Measurements from ENCODE around the gene ZIC4. TPM values are rescaled to one million over a fixed set of nuclear protein-coding genes. Genes with fewer than 3 reads are reported as not detected.

Gene ZIC4
- polyA plus RNA-seq, 1 of the 3 experiments (the other 2 are of a cell fraction), result 1.3 TPM

GRCh38 chr3:147391781-147392624, 14.3 kb downstream of the ZIC4 start (continued):
- TF ChIP-seq SIN3A (IDR thresholded peaks at IDR 0.05; ENCODE audit: borderline replicate concordance, low read depth, low read length) (0 out of 2 replicates have a peak, but pooled peaks have one; percentile 14), MAX (IDR thresholded peaks at IDR 0.05; ENCODE audit: low read depth) (no peak)
- TF ChIP-seq, protein P1, sequence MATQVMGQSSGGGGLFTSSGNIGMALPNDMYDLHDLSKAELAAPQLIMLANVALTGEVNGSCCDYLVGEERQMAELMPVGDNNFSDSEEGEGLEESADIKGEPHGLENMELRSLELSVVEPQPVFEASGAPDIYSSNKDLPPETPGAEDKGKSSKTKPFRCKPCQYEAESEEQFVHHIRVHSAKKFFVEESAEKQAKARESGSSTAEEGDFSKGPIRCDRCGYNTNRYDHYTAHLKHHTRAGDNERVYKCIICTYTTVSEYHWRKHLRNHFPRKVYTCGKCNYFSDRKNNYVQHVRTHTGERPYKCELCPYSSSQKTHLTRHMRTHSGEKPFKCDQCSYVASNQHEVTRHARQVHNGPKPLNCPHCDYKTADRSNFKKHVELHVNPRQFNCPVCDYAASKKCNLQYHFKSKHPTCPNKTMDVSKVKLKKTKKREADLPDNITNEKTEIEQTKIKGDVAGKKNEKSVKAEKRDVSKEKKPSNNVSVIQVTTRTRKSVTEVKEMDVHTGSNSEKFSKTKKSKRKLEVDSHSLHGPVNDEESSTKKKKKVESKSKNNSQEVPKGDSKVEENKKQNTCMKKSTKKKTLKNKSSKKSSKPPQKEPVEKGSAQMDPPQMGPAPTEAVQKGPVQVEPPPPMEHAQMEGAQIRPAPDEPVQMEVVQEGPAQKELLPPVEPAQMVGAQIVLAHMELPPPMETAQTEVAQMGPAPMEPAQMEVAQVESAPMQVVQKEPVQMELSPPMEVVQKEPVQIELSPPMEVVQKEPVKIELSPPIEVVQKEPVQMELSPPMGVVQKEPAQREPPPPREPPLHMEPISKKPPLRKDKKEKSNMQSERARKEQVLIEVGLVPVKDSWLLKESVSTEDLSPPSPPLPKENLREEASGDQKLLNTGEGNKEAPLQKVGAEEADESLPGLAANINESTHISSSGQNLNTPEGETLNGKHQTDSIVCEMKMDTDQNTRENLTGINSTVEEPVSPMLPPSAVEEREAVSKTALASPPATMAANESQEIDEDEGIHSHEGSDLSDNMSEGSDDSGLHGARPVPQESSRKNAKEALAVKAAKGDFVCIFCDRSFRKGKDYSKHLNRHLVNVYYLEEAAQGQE (IDR thresholded peaks at IDR 0.05; ENCODE audit: low read depth, low read length), result no peak

DNA sequence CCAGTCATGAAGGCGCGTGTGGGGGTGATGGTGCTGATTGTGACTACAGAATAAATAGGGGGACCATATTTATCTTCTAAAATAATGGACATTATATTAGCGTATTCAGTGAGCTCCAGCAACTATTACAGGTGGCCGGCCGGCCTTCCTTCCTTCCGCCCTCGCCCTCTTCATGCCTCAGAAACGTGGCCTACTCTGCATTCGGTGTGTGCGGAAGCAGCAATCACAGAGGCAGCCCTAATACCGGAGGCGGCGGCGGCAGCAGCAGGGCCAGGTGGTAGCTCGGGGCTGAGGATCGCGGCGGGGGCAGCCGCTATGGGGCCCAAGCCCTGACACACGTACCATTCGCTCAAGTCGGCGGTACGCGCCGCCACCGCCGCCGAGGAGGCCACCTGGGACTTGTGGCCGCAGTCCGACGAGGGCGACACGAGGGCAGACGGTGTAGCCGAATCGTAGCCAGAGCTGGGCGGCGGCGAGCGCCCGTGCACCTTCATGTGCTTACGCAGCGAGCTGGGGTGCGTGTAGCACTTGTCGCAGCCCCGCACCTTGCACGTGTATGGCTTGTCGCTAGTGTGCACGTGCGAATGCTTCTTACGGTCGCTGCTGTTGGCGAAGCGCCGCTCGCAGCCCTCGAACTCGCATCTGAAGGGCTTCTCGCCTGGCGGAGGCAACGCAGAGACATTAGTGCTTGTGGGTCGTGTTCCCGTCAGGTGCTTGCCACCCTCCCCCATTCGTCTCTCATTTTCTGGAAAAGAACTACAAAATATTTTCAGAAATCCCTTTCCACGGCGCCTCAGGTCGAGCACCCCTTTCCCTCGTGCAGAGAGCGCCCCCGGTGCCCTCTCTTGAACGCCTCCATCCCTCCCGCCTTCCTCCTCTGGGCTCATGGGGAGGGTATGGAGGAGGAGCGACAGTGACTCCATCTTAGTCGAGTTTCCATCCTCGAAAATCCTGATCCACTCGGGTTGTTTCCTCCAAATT, 15.5 kb downstream of the ZIC4 start:
- no peaks in the 10 kb centered on the region for H3F3A ChIP-seq (replicated peaks; ENCODE audit: insufficient read depth)
- H3K9me2 ChIP-seq, result no peaks in the 10 kb centered on the region
- H3K9ac ChIP-seq, result no peak overlapping the region
- H3K4me2 ChIP-seq, result no peak overlapping the region
- TF ChIP-seq RAD21 (IDR thresholded peaks at IDR 0.05; ENCODE audit: low read length) (no peak), TAF1 (IDR thresholded peaks at IDR 0.05; ENCODE audit: borderline replicate concordance, low read depth, low read length) (no peak)
- H3K4me3 ChIP-seq (ENCODE audit: low read depth in 2 of 2, low read length in 1 of 2), result no peak overlapping the region; a peak in 1 of 4 replicates
- no peaks in the 10 kb centered on the region for H4K20me1 ChIP-seq (ENCODE audit: insufficient read depth)
- H2AFZ ChIP-seq (ENCODE audit: low read depth), result no peak overlapping the region
- peaks cover 0 to 2% of the 10 kb centered on the region in 2 experiments; a peak in 1 of 4 replicates for H3K4me1 ChIP-seq (ENCODE audit: control insufficient read depth in 1 of 2, insufficient read depth in 2 of 2, low read depth in 1 of 2, low read length in 1 of 2)
- no peak overlapping the region for H3K27ac ChIP-seq (ENCODE audit: low read depth in 2 of 2, low read length in 1 of 2)
- no peak for DNase-seq
- POLR2A ChIA-PET, result interaction anchor here (1.0 kb wide), 1 partner anchor 702 kb away, joined by 3 read pairs; no protein-coding TSS in a partner anchor
- no peaks in the 10 kb centered on the region for H3K9me3 ChIP-seq
- H3K27me3 ChIP-seq (ENCODE audit: insufficient read depth), result peaks cover 50% of the 10 kb centered on the region
- H3K79me2 ChIP-seq (ENCODE audit: insufficient read depth), result peaks cover 26% of the 10 kb centered on the region; the same call in 1 of the 2 replicates
- WGBS (ENCODE audit: low lambda C conversion rate), result 66% methylated on average over 39 of the region's 77 CpGs
- CTCF ChIA-PET, result interaction anchor here (1.4 to 1.8 kb wide), 5 partner anchors 17 to 976 kb away, joined by 4 to 11 read pairs (median 5); no protein-coding TSS in a partner anchor
- H3K36me3 ChIP-seq (replicated peaks in 1 of 2; ENCODE audit: control insufficient read depth in 1 of 2, insufficient read depth in 2 of 2, low read length in 1 of 2), result no peaks in the 10 kb centered on the region

DNA sequence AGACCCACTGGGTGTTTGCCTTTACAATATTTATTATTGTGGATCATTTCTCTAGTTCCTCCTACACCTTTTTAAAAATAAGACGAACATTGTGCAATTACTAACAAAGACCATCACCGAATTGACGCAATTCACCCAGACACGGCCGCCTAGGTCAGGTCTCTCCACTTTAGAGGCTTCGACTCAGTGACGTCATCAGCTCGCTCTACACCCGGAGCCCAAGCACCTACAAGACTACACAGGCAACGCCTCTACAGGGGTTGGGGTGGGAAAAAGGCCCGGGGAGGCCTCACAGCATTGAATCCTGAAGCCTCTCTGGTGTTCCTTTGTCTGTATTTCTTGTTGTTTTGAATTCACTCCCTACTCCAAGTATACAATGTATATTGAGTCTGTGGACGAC, 16.6 kb downstream of the ZIC4 start:
- Histone ChIP-seq H3K36me3 (replicated peaks in 1 of 2; ENCODE audit: control insufficient read depth in 1 of 2, insufficient read depth in 2 of 2, low read length in 1 of 2) (no peaks in the 10 kb centered on the region), H3F3A (replicated peaks; ENCODE audit: insufficient read depth) (no peaks in the 10 kb centered on the region), H3K4me2 (no peak overlapping the region), H3K27me3 (ENCODE audit: insufficient read depth) (peaks cover 38% of the 10 kb centered on the region), H3K4me1 (ENCODE audit: control insufficient read depth in 1 of 2, insufficient read depth in 2 of 2, low read depth in 1 of 2, low read length in 1 of 2) (peaks cover 0 to 2% of the 10 kb centered on the region in 2 experiments; a peak in 1 of 4 replicates), H3K9ac (no peak overlapping the region), H3K79me2 (ENCODE audit: insufficient read depth) (peaks cover 15% of the 10 kb centered on the region; the same call in 1 of the 2 replicates), H4K20me1 (ENCODE audit: insufficient read depth) (no peaks in the 10 kb centered on the region), H2AFZ (ENCODE audit: low read depth) (no peak overlapping the region), H3K9me3 (no peaks in the 10 kb centered on the region), H3K9me2 (no peaks in the 10 kb centered on the region), H3K4me3 (ENCODE audit: low read depth in 2 of 2, low read length in 1 of 2) (no peak overlapping the region), H3K27ac (ENCODE audit: low read depth in 2 of 2, low read length in 1 of 2) (no peak overlapping the region)
- WGBS (ENCODE audit: low lambda C conversion rate), result 49% methylated on average over 12 of the region's 12 CpGs
- CTCF ChIA-PET, result no interaction called here
- POLR2A ChIA-PET, result no interaction called here
- no peak for TF ChIP-seq RAD21 (IDR thresholded peaks at IDR 0.05; ENCODE audit: low read length)
- TF ChIP-seq, protein P2, sequence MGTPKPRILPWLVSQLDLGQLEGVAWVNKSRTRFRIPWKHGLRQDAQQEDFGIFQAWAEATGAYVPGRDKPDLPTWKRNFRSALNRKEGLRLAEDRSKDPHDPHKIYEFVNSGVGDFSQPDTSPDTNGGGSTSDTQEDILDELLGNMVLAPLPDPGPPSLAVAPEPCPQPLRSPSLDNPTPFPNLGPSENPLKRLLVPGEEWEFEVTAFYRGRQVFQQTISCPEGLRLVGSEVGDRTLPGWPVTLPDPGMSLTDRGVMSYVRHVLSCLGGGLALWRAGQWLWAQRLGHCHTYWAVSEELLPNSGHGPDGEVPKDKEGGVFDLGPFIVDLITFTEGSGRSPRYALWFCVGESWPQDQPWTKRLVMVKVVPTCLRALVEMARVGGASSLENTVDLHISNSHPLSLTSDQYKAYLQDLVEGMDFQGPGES (IDR thresholded peaks at IDR 0.05; ENCODE audit: low read depth, low read length), result no peak
- no peak for DNase-seq
